H1 (cell line): ENCODE results near the gene CCN6. TPM values are rescaled to one million over a fixed set of nuclear protein-coding genes. Genes with fewer than 3 reads are reported as not detected.

Experiments
- ASH2L ChIP-seq: fragments of 200-600, 300-600 bp; sonication (generic); IDR thresholded peaks from one replicate; pipeline ENCODE4 v1.7.1; 2017; ENCODE audit warnings: low read length
- CHD1 ChIP-seq: IDR thresholded peaks from 2 replicates; pipeline ENCODE4 v1.6.1; 2012; ENCODE audit warnings: low read depth, low read length, improper control_type of control experiment
- KDM1A ChIP-seq: fragments of 200-600, 300-600 bp; sonication (generic); IDR thresholded peaks from 2 replicates; pipeline ENCODE4 v1.7.1; 2016; ENCODE audit warnings: mild to moderate bottlenecking, low read length, borderline replicate concordance
- MAFK ChIP-seq: IDR thresholded peaks from 2 replicates; pipeline ENCODE4 v1.6.1; 2012; ENCODE audit warnings: low read depth, mild to moderate bottlenecking, improper control_type of control experiment, low read length
- POU5F1 ChIP-seq: IDR thresholded peaks from 2 replicates; pipeline ENCODE4 v1.6.1; 2011; ENCODE audit warnings: low read depth, mild to moderate bottlenecking, low read length, moderate library complexity
- SAP30 ChIP-seq: fragments of 300-600 bp; sonication (generic); IDR thresholded peaks from 2 replicates; pipeline ENCODE4 v1.7.1; 2012; ENCODE audit warnings: low read length, moderate library complexity, mild to moderate bottlenecking, inconsistent platforms; ENCODE audit not compliant: insufficient read depth, insufficient replicate concordance
- SIX5 ChIP-seq: IDR thresholded peaks from 2 replicates; pipeline ENCODE4 v1.6.1; 2011; ENCODE audit warnings: mild to moderate bottlenecking, low read depth, low read length
- TBP ChIP-seq: IDR thresholded peaks from 2 replicates; pipeline ENCODE4 v1.6.1; 2011; ENCODE audit warnings: low read depth, low read length, improper control_type of control experiment
- TCF12 ChIP-seq: IDR thresholded peaks from 2 replicates; pipeline ENCODE4 v1.6.1; 2011; ENCODE audit warnings: low read depth, mild to moderate bottlenecking, low read length
- polyA plus RNA-seq, 7 experiments: library from polyadenylated mRNA; depleted of rRNA in 3 of 7; stranded (reverse) in 5 of 7; unstranded in 2 of 7; fragments of >200 nt in 5 of 7; fragments of 200-250 nt in 2 of 7; gene quantifications; 1 replicate in 5 of 7; 2 replicates in 1 of 7; 4 replicates in 1 of 7; pipeline versions ENCODE4 v1.2.1 to v1.2.3, GENCODE V29; 2011 to 2013; ENCODE audit warnings: missing spikeins in 2 of 7, mixed read lengths in 2 of 7
- total RNA-seq: library from RNA; stranded (reverse); fragmentation: NEBNext Ultra II Directional; extraction: Animal tissue kit (Norgen Biotek cat#: 25700); gene quantifications from 2 replicates; pipeline ENCODE4 v1.2.1, GENCODE V29; 2021
- TF ChIP-seq, protein P1 (sequence below): fragments of 300-600 bp; sonication (generic); IDR thresholded peaks from 2 replicates; pipeline ENCODE4 v1.7.1; 2012; ENCODE audit warnings: low read length, moderate library complexity, mild to moderate bottlenecking, inconsistent platforms; ENCODE audit not compliant: insufficient replicate concordance
- TF ChIP-seq, protein P2 (sequence below): IDR thresholded peaks from 2 replicates; pipeline ENCODE4 v1.6.1; 2012; ENCODE audit warnings: low read length, inconsistent platforms

Gene CCN6
- total and polyA plus RNA-seq, 2 of the 8 experiments (the other 6 are each of a cell fraction or from before 2014, with no cell fraction given): not detected

DNA sequence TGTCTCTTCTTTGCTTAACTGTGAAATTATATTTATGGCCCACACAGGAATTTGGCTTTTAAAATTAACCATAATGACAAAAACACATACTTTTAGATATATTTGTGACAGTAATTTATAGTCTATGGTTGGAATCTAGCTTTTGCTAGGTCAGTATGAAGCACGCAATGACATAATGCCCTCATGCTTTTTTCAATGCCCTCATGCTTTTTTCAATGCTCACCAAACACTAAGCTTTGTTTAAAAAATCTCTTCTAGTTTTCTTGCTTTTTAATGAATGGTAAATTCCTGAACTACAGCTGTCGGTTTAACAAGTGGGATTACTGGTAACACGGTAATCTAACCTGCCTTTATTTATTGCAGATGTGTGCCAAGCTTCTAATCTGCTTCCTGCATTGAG lies 12.7 kb downstream of the CCN6 start (continued):
- TF ChIP-seq, protein P1, sequence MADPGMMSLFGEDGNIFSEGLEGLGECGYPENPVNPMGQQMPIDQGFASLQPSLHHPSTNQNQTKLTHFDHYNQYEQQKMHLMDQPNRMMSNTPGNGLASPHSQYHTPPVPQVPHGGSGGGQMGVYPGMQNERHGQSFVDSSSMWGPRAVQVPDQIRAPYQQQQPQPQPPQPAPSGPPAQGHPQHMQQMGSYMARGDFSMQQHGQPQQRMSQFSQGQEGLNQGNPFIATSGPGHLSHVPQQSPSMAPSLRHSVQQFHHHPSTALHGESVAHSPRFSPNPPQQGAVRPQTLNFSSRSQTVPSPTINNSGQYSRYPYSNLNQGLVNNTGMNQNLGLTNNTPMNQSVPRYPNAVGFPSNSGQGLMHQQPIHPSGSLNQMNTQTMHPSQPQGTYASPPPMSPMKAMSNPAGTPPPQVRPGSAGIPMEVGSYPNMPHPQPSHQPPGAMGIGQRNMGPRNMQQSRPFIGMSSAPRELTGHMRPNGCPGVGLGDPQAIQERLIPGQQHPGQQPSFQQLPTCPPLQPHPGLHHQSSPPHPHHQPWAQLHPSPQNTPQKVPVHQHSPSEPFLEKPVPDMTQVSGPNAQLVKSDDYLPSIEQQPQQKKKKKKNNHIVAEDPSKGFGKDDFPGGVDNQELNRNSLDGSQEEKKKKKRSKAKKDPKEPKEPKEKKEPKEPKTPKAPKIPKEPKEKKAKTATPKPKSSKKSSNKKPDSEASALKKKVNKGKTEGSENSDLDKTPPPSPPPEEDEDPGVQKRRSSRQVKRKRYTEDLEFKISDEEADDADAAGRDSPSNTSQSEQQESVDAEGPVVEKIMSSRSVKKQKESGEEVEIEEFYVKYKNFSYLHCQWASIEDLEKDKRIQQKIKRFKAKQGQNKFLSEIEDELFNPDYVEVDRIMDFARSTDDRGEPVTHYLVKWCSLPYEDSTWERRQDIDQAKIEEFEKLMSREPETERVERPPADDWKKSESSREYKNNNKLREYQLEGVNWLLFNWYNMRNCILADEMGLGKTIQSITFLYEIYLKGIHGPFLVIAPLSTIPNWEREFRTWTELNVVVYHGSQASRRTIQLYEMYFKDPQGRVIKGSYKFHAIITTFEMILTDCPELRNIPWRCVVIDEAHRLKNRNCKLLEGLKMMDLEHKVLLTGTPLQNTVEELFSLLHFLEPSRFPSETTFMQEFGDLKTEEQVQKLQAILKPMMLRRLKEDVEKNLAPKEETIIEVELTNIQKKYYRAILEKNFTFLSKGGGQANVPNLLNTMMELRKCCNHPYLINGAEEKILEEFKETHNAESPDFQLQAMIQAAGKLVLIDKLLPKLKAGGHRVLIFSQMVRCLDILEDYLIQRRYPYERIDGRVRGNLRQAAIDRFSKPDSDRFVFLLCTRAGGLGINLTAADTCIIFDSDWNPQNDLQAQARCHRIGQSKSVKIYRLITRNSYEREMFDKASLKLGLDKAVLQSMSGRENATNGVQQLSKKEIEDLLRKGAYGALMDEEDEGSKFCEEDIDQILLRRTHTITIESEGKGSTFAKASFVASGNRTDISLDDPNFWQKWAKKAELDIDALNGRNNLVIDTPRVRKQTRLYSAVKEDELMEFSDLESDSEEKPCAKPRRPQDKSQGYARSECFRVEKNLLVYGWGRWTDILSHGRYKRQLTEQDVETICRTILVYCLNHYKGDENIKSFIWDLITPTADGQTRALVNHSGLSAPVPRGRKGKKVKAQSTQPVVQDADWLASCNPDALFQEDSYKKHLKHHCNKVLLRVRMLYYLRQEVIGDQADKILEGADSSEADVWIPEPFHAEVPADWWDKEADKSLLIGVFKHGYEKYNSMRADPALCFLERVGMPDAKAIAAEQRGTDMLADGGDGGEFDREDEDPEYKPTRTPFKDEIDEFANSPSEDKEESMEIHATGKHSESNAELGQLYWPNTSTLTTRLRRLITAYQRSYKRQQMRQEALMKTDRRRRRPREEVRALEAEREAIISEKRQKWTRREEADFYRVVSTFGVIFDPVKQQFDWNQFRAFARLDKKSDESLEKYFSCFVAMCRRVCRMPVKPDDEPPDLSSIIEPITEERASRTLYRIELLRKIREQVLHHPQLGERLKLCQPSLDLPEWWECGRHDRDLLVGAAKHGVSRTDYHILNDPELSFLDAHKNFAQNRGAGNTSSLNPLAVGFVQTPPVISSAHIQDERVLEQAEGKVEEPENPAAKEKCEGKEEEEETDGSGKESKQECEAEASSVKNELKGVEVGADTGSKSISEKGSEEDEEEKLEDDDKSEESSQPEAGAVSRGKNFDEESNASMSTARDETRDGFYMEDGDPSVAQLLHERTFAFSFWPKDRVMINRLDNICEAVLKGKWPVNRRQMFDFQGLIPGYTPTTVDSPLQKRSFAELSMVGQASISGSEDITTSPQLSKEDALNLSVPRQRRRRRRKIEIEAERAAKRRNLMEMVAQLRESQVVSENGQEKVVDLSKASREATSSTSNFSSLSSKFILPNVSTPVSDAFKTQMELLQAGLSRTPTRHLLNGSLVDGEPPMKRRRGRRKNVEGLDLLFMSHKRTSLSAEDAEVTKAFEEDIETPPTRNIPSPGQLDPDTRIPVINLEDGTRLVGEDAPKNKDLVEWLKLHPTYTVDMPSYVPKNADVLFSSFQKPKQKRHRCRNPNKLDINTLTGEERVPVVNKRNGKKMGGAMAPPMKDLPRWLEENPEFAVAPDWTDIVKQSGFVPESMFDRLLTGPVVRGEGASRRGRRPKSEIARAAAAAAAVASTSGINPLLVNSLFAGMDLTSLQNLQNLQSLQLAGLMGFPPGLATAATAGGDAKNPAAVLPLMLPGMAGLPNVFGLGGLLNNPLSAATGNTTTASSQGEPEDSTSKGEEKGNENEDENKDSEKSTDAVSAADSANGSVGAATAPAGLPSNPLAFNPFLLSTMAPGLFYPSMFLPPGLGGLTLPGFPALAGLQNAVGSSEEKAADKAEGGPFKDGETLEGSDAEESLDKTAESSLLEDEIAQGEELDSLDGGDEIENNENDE: no peak
- TF ChIP-seq, protein P2, sequence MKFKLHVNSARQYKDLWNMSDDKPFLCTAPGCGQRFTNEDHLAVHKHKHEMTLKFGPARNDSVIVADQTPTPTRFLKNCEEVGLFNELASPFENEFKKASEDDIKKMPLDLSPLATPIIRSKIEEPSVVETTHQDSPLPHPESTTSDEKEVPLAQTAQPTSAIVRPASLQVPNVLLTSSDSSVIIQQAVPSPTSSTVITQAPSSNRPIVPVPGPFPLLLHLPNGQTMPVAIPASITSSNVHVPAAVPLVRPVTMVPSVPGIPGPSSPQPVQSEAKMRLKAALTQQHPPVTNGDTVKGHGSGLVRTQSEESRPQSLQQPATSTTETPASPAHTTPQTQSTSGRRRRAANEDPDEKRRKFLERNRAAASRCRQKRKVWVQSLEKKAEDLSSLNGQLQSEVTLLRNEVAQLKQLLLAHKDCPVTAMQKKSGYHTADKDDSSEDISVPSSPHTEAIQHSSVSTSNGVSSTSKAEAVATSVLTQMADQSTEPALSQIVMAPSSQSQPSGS: no peak
- TF ChIP-seq ASH2L: no peak
- no peak for TF ChIP-seq POU5F1
- TF ChIP-seq SIX5: no peak
- TF ChIP-seq MAFK: no peak
- no peak for TF ChIP-seq TCF12
- no peak for TF ChIP-seq TBP
- TF ChIP-seq SAP30: no peak
- no peak for TF ChIP-seq CHD1
- no peak for TF ChIP-seq KDM1A
